GM18951 (cell line): ENCODE measurements around the gene ERGIC1.
A peak's percentile ranks its signal among the peaks of the same experiment; 100 is the strongest.

ENCODE experiments used
- POLR2A ChIP-seq: IDR thresholded peaks from 4 replicates; pipeline ENCODE4 v1.6.1; 2011; ENCODE audit warnings: mild to moderate bottlenecking; ENCODE audit not compliant: insufficient read length, insufficient read depth; ENCODE audit errors: extremely low read depth
- in situ Hi-C: fragments of 300-500 bp; cut with MboI; formaldehyde crosslinking; loops from one replicate; pipeline ENCODE4 v1.12.0; 2022; ENCODE audit warnings: low sequenced_read_pairs, mixed read lengths, inconsistent platforms; ENCODE audit not compliant: unreplicated experiment

ERGIC1 gene

GRCh38 chr5:172825610-172826204 lies 8.3 kb upstream of the ERGIC1 start:
- in situ Hi-C loops = no loop called here
- no peak for TF ChIP-seq POLR2A

DNA sequence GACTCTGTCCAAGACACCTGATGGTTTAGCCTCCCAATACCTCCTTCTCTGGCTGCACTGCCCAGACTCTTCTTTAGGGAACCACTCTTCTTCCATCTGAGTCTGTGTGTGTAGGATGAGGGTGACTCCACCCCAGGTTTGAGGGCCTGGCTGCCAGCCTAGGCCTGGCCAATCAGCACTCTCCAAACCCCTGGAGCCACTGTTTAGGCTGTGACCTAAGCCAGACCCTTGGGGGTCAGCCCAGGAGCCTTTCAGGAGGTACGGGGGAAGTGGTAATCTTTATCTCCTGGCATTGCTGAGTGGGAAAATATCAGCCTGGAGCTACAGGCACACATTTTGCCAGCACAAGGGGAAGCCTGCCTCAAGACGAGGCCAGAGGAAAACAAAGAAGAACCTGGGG lies 6.2 kb upstream of the ERGIC1 start:
- in situ Hi-C loops = no loop called here

DNA sequence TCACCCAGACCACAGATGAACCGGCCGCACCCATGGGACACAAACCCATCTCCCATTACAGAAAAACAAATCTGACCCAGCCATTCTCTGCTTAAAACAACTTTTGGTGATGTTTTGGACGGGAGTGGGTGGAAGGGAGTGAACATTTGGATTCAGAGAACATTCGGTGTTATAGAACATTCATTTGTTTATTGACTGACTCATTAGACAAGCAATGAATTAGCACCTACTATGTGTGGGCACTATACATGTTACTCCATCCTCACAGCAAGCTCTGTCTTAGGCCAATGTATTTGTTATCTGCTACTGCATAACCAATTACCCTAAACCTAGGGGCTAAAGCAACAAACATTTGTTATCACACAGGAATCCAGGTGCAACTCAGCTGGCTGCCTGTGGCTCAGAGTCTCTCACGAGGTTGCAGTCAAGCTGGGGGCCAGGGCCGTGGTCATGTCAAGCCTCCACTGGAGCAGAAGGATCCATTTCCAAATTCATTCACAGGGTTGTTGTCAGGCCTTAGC lies 5.1 kb upstream of the ERGIC1 start:
- in situ Hi-C loops = no loop called here
- no peak for TF ChIP-seq POLR2A

More for the DNA sequence above, 6.2 kb upstream of the ERGIC1 start:
- no peak for TF ChIP-seq POLR2A

GRCh38 chr5:172830275-172830799 lies 3.7 kb upstream of the ERGIC1 start:
- TF ChIP-seq POLR2A = no peak
- in situ Hi-C loops = no loop called here

DNA sequence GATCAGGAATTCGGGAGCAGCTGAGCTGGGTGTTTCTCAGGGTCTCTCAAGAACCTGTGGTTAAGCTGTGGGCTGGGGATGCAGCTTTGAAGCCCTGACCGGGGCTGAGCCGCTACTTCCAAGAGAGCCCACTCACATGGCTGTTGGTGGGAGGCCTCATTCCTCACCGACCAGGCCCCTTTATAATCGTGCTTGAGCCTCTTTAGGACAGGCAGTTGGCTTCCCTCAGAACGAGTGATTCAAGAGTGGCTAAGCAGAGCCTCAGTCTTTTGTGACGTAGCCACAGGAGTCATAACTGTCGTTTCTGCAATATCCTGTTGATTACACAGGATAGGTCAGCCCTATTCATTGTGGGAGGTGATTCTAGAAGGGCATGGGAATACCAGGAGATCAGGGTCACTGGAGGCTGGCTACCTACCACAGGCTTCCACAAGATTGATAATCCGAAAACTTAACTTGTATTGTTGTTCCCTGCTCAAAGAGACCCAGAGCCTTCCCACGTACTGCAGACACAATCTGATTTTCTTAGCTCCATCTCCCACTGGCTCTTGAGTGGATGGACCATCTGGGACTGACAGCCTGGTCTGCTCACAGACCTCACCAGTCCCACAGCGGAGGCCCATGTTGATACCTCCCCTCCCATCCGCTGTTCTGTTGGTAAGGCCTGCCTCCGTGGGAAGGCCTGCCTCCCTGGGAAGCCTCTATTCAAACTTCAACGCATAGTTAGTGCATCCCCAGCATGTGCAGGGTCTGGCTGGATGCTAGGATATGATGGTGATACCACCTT lies 3.0 kb upstream of the ERGIC1 start:
- in situ Hi-C loops = no loop called here
- no peak for TF ChIP-seq POLR2A

GRCh38 chr5:172832383-172833315 lies 1.4 kb upstream of the ERGIC1 start:
- in situ Hi-C loops = no loop called here
- no peak for TF ChIP-seq POLR2A

- no peak for TF ChIP-seq POLR2A
- in situ Hi-C loops = no loop called here
Observed at GRCh38 chr5:172833372-172833685, 722 bp upstream of the ERGIC1 start.

GRCh38 chr5:172834415-172835289 lies 601 bp downstream of the ERGIC1 start:
- TF ChIP-seq POLR2A = no peak
- in situ Hi-C loops = no loop called here

DNA sequence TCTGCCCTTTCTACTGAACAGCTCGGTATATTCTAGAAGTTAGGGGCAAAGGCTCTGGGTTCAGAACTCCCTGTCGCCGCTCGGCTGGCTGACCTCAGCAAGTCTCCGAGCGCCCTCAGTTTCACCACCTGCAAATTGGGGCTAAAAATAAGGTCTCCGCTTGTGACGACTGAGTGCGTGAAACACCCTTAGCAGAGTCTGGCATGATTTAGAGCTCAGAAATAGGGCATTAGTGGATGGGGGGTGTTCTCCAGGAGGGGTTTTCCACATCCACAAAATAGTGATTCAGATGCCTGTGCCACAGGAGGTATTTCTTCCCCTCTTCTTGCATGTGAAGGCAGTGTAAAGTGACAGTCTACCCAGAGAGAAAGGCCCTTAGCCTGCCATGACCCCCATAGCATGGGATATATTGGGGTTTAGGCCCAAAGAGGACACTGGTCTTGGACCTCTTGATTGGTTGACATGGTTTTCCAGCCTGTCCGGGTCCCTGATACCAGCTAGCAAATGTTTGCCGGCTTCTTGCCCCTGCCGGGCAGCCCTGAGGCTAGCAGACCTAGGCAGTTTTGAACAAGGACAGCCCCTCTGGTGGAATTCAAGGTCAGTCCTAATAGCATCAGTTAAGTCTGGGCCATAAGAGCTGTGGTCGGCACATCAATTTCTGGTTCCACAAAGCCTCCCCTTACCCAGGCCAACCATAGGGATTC lies 1.4 kb downstream of the ERGIC1 start:
- no peak for TF ChIP-seq POLR2A
- in situ Hi-C loops = no loop called here

DNA sequence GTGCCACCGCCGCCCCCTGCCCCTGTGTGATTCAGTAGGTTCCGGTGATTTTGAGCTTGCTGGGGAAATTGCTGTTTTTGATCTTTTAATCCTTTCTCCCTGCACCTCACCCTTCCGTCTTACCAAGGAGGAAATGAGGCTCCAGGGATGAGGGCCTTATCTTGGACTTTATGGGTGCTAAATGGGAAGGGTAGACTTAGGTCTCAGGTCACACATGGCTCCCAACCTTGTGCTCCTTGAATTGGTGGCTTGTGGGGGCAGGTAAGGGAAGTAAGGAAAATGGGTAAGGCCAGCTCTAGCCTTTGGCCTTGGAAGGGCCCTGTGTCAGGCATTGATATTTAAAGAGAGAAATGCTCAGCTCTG lies 1.9 kb downstream of the ERGIC1 start:
- TF ChIP-seq POLR2A = no peak
- in situ Hi-C loops = no loop called here

DNA sequence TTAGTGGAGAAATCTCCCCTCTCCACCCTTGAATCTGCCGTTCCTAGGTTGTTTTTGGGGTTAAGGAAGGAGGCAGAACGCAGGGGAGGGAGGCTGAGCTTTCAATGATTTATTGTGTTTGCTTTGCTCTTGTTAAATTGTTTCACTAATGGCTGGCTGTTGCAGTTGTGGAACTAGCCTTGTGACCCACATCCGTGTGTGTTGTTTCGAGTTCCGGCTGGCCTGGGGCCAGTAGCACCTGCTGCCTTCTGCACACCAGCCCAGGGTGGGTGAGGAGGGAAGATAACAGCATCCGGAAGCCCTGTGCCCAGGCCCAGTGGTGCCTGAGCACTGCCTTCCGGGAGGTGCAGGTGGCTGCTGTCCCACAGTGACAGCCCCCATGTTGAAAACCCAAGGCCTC lies 3.6 kb downstream of the ERGIC1 start:
- in situ Hi-C loops = no loop called here
- TF ChIP-seq POLR2A = peak; percentile 58
